Ishikawa (cell line): ENCODE results near the gene CCR4.

ENCODE experiments used
- CEBPB ChIP-seq: IDR thresholded peaks from 2 replicates; pipeline ENCODE4 v1.6.1; 2012
- CREB1 ChIP-seq: IDR thresholded peaks from 2 replicates; pipeline ENCODE4 v1.6.1; 2012; ENCODE audit warnings: low read depth
- EP300 ChIP-seq: IDR thresholded peaks from 2 replicates; pipeline ENCODE4 v1.6.1; 2012; ENCODE audit warnings: borderline replicate concordance
- FOXM1 ChIP-seq: IDR thresholded peaks from 2 replicates; pipeline ENCODE4 v1.6.1; 2012; ENCODE audit warnings: low read depth, borderline replicate concordance
- MAX ChIP-seq: IDR thresholded peaks from 2 replicates; pipeline ENCODE4 v1.6.1; 2012
- NFIC ChIP-seq: IDR thresholded peaks from 2 replicates; pipeline ENCODE4 v1.6.1; 2012
- RAD21 ChIP-seq: IDR thresholded peaks from 2 replicates; pipeline ENCODE4 v1.6.1; 2012; ENCODE audit warnings: low read depth
- REST ChIP-seq: IDR thresholded peaks from 2 replicates; pipeline ENCODE4 v1.6.1; 2012; ENCODE audit warnings: low read depth, mild to moderate bottlenecking
- TAF1 ChIP-seq: IDR thresholded peaks from 2 replicates; pipeline ENCODE4 v1.6.1; 2012; ENCODE audit warnings: low read depth, mild to moderate bottlenecking
- TCF12 ChIP-seq: IDR thresholded peaks from 2 replicates; pipeline ENCODE4 v1.6.1; 2012; ENCODE audit warnings: low read depth
- USF1 ChIP-seq: IDR thresholded peaks from 2 replicates; pipeline ENCODE4 v1.6.1; 2012

GRCh38 chr3:32912046-32912445, 39.4 kb upstream of the CCR4 start:
- no peak for TF ChIP-seq FOXM1
- no peak for TF ChIP-seq TCF12
- TF ChIP-seq REST: no peak
- TF ChIP-seq USF1: no peak
- no peak for TF ChIP-seq MAX
- TF ChIP-seq EP300: no peak
- TF ChIP-seq NFIC: no peak
- no peak for TF ChIP-seq CREB1
- no peak for TF ChIP-seq TAF1
- no peak for TF ChIP-seq CEBPB
- TF ChIP-seq RAD21: no peak
